Measurements from ENCODE around the gene POLE2.
A peak's percentile ranks its signal among the peaks of the same experiment; 100 is the strongest.
"Not testable (repeated sequence)": the region's sequence is repeated elsewhere in the genome, so short reads cannot be mapped to it uniquely, and the experiment has no call there.

Gene POLE2

DNA sequence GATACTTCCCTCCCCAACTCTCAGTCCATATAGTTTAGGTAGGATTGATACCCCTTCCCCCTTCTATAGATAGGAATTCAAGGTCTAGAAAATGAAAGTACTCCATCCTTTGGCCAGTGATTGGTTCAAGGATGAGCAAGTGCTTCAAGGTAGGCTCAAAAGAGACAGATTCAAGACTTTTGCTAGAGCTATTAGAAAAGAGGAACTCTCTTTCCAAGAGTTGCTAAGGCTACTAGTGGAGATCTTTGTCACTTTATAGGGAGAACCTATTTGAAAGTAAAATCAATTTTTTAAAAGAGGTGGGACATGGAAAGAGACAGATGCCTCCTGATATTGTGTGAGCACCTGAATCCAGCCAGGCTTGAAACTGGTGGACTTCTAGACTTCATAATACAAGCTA is 17.5 kb downstream of the POLE2 start:
- Histone ChIP-seq H3K9me3 (no peaks in the 10 kb centered on the region), H3K27ac (no peak overlapping the region), H3K36me3 (peaks cover 67% of the 10 kb centered on the region), H4K20me1 (no peaks in the 10 kb centered on the region), H3K4me2 (no peak overlapping the region), H3K4me1 (no peaks in the 10 kb centered on the region), H3K4me3 (no peak overlapping the region), H3K9ac (no peak overlapping the region), H3K27me3 (no peaks in the 10 kb centered on the region)
- TF ChIP-seq Cebpa-rat (IDR thresholded peaks at IDR 0.05): no peak

GRCh38 chr14:49659526-49660455 is 28.2 kb downstream of the POLE2 start:
- no peaks in the 10 kb centered on the region for H3K4me1 ChIP-seq
- H3K4me2 ChIP-seq: no peak overlapping the region
- H3K9ac ChIP-seq: no peak overlapping the region
- no peak overlapping the region for H3K27ac ChIP-seq
- no peaks in the 10 kb centered on the region for H4K20me1 ChIP-seq
- TF ChIP-seq Cebpa-rat (IDR thresholded peaks at IDR 0.05): no peak
- no peak overlapping the region for H3K4me3 ChIP-seq
- H3K9me3 ChIP-seq: no peaks in the 10 kb centered on the region
- H3K36me3 ChIP-seq: peaks cover 43% of the 10 kb centered on the region
- H3K27me3 ChIP-seq: no peaks in the 10 kb centered on the region

- H3K36me3 ChIP-seq: peaks cover 46% of the 10 kb centered on the region
- not testable (repeated sequence) for H3K27ac ChIP-seq, H3K4me1 ChIP-seq, H3K4me3 ChIP-seq, H3K9ac ChIP-seq, H3K4me2 ChIP-seq, H3K27me3 ChIP-seq, H4K20me1 ChIP-seq, H3K9me3 ChIP-seq
Measured at GRCh38 chr14:49657500-49657899, 30.5 kb downstream of the POLE2 start.

DNA sequence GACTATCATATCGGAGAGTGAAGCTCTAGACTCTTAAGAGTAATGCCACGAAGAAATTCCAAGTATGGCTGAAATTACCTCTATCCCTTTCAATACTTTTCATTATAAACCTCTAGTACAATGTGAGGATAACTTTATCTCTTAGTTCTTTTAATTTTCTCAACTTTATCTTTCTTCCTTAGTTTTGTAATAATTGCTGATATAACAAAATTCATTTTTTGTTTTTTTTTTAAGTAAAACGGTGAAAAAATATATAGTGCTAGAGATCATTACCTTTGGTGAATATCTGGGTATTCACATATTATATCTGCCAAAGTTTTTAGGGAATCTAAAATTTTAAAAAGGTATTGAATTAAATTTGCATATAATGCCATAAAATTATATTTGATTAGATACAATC is 33.5 kb downstream of the POLE2 start:
- H4K20me1 ChIP-seq: no peaks in the 10 kb centered on the region; the same call in 1 of the 2 replicates
- H3K36me3 ChIP-seq: peaks cover 47% of the 10 kb centered on the region
- no peak overlapping the region for H3K4me3 ChIP-seq
- no peak for TF ChIP-seq Cebpa-rat (IDR thresholded peaks at IDR 0.05)
- no peaks in the 10 kb centered on the region for H3K4me1 ChIP-seq
- H3K27me3 ChIP-seq: no peaks in the 10 kb centered on the region
- H3K9ac ChIP-seq: no peak overlapping the region
- no peak overlapping the region for H3K27ac ChIP-seq
- no peaks in the 10 kb centered on the region for H3K9me3 ChIP-seq
- no peak overlapping the region for H3K4me2 ChIP-seq

GRCh38 chr14:49653508-49653907 is 34.5 kb downstream of the POLE2 start:
- peaks cover 54% of the 10 kb centered on the region for H3K36me3 ChIP-seq
- no peaks in the 10 kb centered on the region for H3K4me1 ChIP-seq
- no peak overlapping the region for H3K27ac ChIP-seq
- no peaks in the 10 kb centered on the region for H3K27me3 ChIP-seq
- no peak overlapping the region for H3K9ac ChIP-seq
- TF ChIP-seq Cebpa-rat (IDR thresholded peaks at IDR 0.05): no peak
- peaks cover 5% of the 10 kb centered on the region; the same call in 1 of the 2 replicates for H4K20me1 ChIP-seq
- no peak overlapping the region for H3K4me3 ChIP-seq
- no peak overlapping the region for H3K4me2 ChIP-seq
- no peaks in the 10 kb centered on the region for H3K9me3 ChIP-seq

- H3K4me2 ChIP-seq: peak overlapping the region; percentile 53
- H4K20me1 ChIP-seq: peaks cover 72% of the 10 kb centered on the region
- H3K9ac ChIP-seq: no peak overlapping the region; the same call in 1 of the 2 replicates
- no peaks in the 10 kb centered on the region for H3K27me3 ChIP-seq
- peak overlapping the region; percentile 39; the same call in 1 of the 2 replicates for H3K27ac ChIP-seq
- no peak overlapping the region for H3K4me3 ChIP-seq
- TF ChIP-seq Cebpa-rat (IDR thresholded peaks at IDR 0.05): no peak
- no peaks in the 10 kb centered on the region for H3K9me3 ChIP-seq
- H3K4me1 ChIP-seq: peaks cover 23% of the 10 kb centered on the region
- peaks cover 66% of the 10 kb centered on the region for H3K36me3 ChIP-seq
Measured at GRCh38 chr14:49642163-49642562, 45.9 kb downstream of the POLE2 start.

DNA sequence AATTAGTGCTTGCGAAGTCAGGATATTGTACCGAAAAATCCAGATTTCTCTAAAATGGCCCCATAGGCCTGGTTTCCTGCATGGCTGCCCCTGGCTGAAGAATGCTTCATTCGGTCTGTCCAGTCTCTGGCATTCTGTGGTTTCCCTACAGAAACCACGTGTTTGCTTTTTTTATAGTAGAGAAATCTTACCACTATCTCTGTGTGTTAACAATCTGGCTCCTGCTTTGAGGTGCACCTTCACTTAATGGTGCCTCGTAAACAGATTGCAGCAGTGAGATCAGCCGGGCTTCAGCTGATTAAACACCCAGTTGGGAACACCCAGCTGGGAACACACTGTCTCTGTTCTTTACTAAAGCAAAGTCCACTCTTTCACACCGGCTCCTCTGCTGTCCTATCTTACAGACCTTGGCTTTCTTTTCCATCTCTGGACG is 46.3 kb downstream of the POLE2 start:
- no peak overlapping the region for H3K4me3 ChIP-seq
- H3K9me3 ChIP-seq: no peaks in the 10 kb centered on the region
- H4K20me1 ChIP-seq: peaks cover 76% of the 10 kb centered on the region
- H3K27ac ChIP-seq: peak overlapping the region; percentile 39; the same call in 1 of the 2 replicates
- H3K36me3 ChIP-seq: peaks cover 67% of the 10 kb centered on the region
- H3K9ac ChIP-seq: no peak overlapping the region; the same call in 1 of the 2 replicates
- TF ChIP-seq Cebpa-rat (IDR thresholded peaks at IDR 0.05): no peak
- peak overlapping the region; percentile 53 for H3K4me2 ChIP-seq
- H3K4me1 ChIP-seq: peaks cover 27% of the 10 kb centered on the region
- H3K27me3 ChIP-seq: no peaks in the 10 kb centered on the region

DNA sequence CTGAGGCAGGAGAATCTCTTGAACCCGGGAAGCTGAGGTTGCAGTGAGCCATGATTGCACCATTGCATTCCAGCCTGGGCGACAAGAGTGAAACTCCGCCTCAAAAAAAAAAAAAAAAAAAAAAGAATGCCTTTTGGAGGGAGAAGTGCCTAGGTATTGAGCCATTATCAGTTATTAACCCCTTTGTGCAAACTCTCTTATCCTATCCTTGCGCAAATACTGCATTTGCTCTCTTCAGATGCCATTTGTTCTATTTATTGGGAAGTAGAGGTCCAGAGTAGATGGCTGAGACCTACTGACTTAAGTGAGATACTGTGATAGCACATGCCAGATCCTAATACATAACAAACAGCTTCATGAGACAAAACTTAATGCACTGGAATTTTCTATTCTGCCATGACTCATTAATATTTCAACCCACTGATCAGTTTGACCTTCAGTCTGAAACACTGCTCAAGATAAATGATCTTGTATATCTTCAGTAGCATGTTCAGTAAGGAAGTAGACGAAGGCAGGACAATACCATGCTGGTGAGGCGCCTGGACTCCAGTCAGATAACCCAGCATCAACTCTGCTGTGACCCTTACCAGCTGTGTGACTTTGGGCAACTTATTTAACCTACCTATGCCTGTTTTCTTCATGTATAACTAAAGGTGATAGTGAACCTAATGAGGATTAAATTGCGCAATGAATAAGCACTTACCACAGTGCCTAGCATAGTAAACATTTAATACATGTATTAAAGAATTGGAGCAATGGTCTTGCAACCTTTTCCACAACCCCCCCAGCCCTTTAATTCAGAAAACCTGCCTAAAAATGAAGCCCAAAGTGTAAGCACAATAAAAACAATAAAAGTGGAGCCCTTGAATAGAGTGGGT is 47.2 kb downstream of the POLE2 start:
- H4K20me1 ChIP-seq: peaks cover 77% of the 10 kb centered on the region
- H3K4me2 ChIP-seq: peak overlapping the region; percentile 53
- H3K4me1 ChIP-seq: peaks cover 37% of the 10 kb centered on the region

GRCh38 chr14:49637534-49638078 is 50.4 kb downstream of the POLE2 start:
- H3K9ac ChIP-seq: no peak overlapping the region
- H3K4me3 ChIP-seq: no peak overlapping the region
- peaks cover 39% of the 10 kb centered on the region for H3K4me1 ChIP-seq
- H3K4me2 ChIP-seq: no peak overlapping the region
- no peaks in the 10 kb centered on the region for H3K9me3 ChIP-seq
- no peak for TF ChIP-seq Cebpa-rat (IDR thresholded peaks at IDR 0.05)
- no peaks in the 10 kb centered on the region for H3K27me3 ChIP-seq
- no peak overlapping the region for H3K27ac ChIP-seq
- peaks cover 48% of the 10 kb centered on the region for H3K36me3 ChIP-seq
- H4K20me1 ChIP-seq: peaks cover 76% of the 10 kb centered on the region

More for the DNA sequence above, 47.2 kb downstream of the POLE2 start:
- H3K9me3 ChIP-seq: no peaks in the 10 kb centered on the region
- no peak overlapping the region for H3K27ac ChIP-seq
- H3K27me3 ChIP-seq: no peaks in the 10 kb centered on the region
- no peak overlapping the region for H3K4me3 ChIP-seq
- H3K9ac ChIP-seq: no peak overlapping the region
- H3K36me3 ChIP-seq: peaks cover 63% of the 10 kb centered on the region
- TF ChIP-seq Cebpa-rat (IDR thresholded peaks at IDR 0.05): peak; percentile 86; the same call in 1 of the 2 replicates
